GM18519 (cell line): ENCODE results near the gene SLC6A17.

ENCODE experiments used
- ATAC-seq: cut with Tn5 transposase; IDR thresholded peaks from one replicate; pipeline ENCODE4 v1.9.1; 2021; ENCODE audit warnings: mild to moderate bottlenecking, moderate library complexity; ENCODE audit not compliant: unreplicated experiment, low FRiP score

Gene SLC6A17

DNA sequence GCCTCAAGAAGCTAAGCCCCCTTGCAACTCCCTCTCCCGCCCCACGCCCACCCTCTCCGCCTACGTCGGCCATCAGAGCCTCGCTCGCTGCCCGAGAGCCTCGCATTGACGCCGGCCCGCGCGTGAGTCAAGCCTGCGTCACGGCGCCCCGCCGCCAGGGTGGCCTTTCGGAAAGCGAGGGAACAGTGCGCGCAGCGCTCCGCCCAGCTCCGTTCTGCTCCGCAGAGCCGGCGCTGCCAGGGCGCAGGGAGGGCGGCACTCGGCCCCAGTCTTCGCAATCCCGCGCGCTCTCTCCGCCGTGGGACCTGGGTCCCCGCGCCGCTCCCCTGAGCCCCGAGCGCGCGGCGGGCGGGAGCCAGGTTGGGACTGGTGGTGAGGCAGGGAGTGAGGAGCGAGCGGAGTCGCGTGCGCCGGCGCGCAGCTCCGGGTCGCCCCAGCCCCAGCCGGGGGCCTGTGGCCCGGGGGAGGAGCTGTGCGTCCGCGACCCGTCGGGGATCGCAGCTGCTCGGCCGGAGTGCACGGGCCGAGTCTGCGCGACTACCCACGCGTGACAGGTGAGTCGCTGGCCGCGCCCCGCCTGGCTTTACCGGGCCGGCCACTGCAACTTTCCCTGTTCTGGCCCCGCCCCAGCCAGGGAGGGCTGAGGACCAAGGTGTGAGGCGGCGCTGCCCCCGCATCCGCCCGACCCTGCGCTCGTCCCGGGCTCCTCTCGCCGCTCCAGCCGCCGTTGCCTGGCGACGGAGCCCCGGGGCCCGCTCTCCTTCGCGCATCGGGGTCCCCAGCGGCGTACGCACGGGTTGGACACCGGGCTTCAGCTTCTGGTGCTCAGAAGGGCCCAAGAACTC is at the start of gene SLC6A17:
SLC6A17 (plus strand) TSS at position 165 of the 845 bp plus-strand sequence. CDS start 16,436 bp downstream, outside the sequence.
- ATAC-seq = no peak

DNA sequence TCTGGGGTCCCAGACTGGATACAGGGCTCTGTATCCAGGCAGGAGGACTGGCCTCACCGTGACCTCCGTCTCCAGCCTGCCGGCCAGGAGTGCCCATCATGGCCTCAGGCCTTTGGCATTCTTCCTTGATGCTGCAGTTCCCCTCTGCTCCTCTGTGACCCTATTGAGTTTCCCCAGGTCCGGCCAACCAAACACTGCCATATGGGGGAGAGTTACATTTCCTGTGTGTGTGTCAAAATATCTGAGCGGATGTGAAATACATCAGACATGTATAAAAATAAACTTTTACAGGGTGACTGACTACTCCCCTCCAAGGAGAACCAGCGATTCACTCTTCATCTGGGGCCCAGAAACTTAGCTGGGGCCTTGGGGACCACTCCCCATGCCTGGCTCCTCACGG is 48.2 kb upstream of the SLC6A17 start:
- ATAC-seq = no peak

DNA sequence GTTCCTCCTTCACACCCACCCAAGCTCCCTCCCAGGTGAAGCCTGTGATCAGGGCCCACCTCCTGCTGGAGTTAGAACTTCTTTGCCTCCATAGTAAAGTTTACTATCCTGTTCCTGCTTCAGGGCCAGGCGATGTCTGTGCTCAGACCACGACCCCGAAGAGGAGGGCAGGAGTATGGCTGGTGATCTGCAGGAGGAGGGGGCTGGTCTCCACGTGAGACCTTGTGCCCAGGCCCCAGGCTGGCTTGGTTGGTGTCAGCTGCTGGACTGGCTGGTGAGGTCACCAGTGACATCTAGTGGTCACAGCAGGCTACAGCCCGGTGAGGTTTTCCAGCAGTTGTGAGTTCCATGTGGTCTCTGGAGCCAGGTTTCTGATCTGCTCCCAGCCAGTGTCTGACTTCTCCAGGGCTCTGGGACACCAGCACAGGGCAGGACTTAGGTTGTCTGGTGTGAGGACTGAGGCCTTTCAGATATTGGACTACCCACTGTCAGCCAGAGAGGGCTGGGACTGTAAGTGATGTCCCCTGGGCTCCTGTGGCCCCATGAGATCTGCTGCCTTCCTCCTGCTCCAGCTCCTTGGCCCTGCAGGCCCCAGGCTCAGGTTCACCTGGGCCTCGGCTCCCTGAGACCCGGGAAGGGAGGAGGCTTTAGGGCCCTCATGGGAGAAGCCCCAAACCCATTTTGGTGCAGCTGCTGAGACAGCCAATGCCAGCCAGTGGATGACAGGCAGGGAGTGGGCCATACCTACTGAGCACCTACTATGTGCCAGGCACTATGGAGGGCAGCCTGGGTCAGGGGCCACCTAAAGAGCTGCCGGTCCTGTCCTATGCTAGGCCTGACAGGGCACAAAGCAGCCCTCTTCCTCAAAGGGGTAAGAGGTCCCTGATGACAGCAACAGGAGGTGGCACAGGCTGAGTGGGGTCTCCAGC is 44.0 kb upstream of the SLC6A17 start:
- no peak for ATAC-seq

DNA sequence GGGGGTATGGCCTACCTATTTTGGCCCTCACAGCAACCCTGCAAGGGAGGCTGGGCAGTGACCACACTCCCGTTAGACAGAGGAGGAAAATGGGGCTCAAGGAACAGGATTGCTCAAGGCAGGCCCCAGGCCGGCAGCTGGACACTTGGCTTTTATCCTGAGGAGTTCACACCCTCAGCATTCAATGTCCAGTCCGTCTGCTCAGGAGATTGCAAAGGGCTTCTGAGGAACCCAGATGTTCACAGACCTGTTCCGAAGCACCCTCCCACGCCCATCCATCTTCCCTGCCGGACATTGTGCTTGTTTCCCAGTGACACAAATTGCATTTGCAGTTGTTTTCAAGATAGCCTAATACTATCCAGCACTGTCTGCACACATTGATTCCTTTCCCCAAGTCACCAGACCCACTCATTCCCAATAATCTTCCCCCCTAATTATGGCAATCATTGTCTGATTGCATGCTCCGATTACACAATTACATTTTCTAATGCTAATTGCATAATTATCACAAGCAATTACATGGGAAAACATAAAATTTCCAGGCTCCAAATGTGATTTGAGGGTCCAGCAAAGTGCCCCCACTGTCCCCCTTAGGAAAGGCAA is 42.3 kb upstream of the SLC6A17 start:
- ATAC-seq = no peak

DNA sequence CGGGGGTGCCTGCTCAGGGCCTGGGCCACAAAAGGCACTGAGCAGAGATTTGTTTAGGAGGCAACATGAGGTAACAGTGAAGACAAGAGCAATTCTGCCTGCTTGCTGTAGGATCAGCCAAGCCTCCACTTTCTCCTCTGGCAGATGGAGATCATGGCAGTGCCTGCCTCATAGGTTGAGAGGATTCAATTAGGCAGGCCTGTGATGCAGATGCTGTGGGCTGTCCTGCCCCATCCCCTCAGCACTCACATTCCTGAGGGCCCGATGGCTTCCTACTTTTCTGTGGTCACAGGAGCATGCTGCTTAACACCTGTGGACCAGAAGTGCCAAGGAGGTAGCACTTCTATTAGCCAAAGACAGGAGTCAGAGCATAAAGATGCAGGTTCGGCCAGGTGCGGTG is 39.2 kb upstream of the SLC6A17 start:
- no peak for ATAC-seq

DNA sequence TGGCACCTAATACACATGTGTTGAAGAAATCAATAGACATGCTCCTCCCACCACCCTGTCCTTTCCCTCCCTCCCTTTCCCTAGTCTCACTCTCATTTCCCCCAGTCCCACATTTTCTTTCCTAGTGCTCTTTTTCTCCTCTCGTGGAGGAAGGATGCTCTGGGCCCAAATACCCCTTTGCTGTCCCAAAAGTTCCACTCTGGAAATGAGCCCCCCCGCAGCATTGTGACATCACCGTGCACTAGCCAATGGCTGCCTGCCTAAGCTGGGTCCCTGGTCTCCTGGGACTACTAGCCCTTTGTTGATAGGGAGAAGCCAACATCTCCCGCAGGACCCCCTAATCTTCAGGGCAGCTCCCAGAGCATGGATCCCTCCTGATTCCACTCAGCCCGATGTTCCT is 38.2 kb upstream of the SLC6A17 start, which contains the start of gene UBL4B:
UBL4B (plus strand) TSS at position 301 of the 400 bp plus-strand sequence; CDS start at position 393, 92 bp downstream.
- no peak for ATAC-seq

DNA sequence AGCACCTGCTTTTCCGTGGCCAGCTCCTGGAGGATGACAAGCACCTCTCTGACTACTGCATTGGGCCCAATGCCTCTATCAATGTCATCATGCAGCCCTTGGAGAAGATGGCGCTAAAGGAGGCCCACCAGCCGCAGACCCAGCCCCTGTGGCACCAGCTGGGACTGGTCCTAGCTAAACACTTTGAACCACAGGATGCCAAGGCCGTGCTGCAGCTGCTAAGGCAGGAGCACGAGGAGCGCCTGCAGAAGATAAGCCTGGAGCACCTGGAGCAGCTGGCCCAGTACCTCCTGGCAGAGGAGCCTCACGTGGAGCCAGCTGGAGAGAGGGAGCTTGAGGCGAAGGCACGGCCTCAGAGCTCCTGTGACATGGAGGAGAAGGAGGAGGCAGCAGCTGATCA is 37.6 kb upstream of the SLC6A17 start:
- ATAC-seq = no peak

DNA sequence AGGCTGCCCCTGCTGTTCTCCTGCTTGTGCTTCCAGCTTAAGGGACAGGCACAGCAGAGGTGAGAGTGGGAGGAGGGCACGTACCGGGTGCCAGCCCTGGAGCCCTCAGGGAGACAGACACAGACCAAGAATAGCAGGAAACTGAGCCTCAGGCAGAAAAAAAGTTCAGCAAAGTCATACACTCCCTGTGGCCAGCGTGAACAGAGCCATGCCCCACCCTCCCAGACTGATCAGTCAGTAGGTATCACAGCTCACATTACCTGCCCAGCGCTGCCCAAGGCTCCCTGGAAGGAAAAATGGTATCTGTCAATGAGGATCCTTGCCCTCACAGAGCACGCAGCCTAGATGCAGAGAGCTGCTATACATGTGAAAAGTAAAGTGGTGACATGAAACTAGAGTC is 36.7 kb upstream of the SLC6A17 start:
- no peak for ATAC-seq

DNA sequence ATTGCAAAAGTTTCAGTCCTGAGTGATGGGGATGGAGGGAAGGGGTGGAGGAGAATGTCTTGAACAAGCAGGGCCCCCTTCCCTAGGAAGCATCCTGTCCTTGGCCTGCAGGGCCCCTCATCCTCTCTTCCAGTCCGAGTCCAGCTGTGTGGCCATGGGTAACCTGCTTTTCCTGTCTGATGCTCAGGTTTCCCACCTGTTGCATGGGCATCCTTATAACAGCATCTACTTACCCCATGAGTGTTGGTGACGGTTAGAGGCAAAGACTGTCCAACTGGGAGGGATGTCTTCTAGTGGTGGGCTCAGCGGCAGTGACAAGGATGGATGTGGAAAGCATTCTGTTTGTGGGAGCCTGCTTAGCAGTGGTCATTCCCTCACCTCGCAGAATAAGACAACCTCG is 36.1 kb upstream of the SLC6A17 start:
- ATAC-seq = no peak

DNA sequence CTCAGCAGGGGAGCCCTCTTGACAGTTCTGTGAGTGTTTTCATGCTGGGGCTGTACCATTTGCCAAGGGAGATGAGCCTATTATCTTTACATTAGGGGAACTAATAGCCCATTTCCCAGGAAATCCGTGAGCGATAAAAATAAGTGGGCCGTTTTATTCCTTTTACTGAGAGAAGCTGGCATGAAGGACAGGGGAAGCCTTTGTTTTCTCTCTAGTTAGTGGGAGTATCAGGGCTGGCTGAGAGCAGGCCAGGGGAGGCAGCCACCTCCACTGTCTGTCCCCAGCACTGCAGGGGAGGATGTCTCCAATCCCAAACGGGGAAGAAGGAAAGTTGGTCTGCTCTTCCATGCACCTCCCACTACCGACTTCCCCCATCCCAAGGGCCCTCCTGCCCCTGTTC is 35.5 kb upstream of the SLC6A17 start:
- no peak for ATAC-seq

DNA sequence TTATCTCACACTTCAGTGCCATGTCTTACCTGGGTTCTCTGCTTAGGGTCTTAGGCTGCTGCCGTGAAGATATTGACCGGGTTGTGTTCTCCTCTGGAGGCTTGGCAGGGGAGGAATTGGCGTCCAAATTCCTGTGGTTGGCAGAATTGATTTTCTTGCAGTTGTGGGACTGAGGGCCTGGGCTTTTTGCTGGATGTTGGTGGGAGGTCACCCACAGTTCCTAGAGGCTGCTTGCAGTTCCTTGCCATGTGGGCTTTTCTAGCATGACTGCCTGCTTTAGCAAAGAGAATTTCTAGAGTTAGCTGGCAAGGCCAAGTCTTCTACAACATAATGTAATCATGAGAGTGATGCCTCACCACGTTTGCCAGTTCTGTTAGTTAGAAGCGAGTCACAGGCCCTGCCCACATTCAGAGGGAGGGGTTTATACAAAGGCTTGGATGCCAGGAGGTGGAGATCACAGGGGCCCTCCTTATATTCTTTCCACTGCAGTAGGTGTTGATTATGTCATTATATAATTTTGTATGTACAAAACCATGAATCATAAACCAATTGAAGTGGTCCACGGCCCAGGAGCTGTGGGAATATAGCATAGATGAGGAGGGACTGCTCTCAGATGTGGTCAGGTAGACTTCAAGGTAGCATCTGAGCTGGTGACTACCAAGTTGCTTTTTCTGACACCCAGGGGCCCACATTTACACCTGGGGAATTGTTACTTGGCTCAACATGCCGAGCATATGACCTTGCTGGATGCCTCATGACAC is 31.5 kb upstream of the SLC6A17 start:
- no peak for ATAC-seq

DNA sequence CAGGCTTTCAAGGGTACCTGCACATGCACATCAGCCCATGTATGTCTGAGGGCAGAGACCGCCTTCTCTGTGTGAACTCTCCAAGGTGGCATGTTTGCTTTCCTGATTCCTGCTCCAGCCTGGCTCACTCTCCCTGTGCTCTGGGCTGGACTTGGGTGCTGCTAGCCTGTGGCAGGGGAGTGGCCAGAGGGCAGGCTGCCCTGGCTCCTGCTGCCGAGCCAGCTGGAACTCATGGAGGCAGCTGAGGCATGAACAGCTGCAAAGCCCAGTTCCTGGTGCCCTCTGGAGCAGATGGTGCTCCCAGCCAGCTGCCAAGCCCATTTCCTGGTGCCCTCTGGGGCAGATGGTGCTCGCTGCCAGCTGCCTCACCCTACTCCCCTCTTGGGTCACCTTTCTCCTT is 30.5 kb upstream of the SLC6A17 start:
- no peak for ATAC-seq

DNA sequence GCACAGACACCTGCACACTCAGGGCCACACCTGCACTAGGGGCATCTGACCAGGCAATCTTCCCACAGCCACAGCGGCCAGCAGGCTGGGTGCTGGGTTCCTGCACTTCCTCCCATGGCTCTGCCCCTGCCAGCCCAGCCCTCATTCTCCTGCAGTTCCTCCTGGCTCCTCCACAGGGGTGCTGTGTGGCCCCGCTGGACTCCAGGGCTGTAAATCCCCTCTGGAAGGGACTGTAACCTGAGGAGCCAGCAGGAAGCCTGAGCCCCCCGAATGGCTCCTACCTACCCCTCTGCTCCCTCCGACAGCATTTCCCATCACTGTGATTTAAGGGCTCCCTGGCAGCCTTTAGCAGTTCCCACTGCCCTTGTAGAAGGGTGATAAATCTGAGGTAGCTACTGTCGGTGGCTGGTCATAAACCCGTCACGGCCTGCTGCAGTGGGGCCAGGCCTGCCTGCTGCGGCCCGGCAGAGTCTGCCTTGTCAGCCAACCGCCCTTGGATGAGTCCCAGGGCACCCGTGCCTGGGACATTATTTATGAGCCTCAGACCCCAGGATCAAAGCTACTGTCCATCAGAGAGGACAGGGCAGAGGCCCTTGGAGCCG is 29.2 kb upstream of the SLC6A17 start:
- ATAC-seq = no peak

DNA sequence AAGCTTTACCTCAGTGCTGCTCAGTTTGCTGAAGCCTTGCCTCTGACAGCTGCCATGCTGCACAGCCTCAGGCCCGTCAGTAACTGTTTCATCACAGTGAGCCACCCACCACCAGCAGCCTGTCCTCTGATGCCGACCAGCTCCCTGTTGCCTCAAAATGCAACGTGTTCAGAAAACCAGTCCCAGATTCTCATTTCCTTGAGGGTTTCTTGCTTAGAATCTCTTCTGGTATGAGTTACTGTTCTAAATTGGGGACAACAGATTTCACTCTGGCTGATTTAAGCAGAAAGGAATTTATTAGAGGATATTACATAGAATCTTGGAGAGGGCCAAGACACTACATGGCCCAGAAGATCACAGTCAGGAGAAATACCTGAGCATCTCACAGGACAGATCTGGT is 27.1 kb upstream of the SLC6A17 start:
- no peak for ATAC-seq

DNA sequence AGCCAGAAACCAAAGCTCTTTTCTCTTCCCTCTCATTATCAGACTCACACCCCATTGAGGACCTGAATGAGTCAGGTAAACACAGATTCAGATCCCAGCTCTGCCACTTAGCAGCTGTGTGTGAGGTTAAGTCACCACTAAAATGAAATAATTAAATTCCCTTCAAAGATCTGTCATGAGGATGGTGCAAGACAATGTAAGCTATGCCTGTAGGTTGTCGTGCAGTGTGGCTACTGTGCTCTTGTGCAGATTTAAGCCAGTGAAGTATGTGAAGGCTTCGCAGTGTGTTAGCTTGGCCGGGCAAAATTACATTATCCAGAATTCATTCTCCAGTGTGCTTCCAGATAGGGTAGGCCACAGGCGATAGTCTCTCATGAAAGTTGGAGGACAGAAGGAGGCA is 24.5 kb upstream of the SLC6A17 start:
- no peak for ATAC-seq

DNA sequence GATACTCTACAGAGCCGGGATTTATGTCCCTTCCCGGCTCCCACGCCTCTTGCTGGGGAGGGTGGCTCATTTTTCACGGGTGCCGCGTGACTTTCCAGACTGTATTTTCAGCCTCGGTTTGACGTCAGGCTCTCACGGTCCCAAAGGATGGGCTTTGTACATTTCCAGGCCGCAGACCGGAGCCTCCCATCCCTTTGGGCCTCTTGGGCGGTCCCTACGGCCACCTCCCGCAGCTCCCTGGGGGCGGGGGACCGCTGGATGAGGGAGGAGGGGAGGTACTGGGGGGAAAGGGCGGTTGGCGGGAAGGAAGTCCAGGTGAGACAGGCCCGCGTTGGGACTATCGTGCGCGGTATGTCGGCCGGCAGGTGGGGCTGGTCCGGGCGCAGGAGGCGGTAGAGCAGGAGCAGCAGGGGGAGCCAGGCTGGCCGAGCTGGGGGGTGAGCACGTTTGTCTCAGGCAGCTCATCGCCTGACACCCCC is 20.1 kb upstream of the SLC6A17 start:
- no peak for ATAC-seq

DNA sequence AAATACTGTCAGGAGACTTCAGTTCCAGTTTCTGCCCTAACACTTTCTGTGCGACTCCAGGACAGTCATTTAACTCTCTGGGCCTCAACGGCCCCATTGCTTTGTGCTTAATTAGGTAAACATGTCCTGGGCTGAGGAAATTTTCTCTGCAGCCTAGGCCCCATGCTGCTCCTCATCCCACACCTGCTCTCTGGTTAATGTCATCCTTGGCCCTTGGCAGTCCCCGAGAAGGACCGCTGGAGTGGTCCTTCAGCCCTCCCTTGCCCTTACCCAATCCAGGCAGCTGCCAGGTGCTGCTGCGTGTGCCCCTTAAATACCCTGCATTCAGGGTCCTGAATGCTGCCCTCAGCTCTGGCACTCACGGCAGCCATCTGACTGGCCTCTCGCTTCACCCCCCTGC is 19.3 kb upstream of the SLC6A17 start:
- no peak for ATAC-seq

DNA sequence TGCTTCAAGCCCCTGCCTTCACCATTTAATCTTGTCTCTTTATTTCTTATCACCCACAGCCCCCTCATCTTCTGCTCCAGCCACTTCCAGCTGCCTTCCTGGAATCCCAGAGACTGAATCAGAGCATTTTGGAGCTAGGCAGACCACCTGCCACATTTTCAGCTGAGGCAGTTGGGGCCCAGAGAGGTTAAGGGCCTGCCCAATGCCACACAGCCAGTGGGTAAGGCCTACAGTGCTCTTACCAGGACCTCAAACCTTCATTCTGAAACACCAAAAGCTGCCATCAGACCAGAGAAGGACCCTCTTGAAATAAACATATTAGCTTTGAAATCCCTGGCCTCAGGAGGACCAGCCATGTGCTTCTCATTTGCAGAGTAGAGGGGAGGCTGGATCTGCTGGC is 17.6 kb upstream of the SLC6A17 start:
- ATAC-seq = no peak

DNA sequence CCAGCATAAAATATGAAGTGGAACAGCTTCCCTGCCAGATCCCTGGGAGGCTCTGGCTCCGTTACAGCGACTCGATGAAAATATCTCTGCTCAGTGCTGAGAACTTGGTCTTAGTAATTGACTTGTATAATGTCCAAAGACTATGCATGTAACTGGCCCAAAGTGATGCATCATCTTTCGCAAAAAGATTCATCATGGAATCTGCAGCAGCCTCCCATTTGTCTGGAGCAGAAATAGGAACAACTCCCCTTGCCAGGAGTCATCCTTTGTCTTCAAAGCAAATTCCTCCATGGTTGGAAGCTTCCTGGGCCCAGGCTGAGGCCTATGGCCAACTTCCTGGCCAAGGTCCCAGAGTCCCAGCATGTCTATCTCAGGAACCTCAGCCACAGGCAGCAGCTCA is 16.9 kb upstream of the SLC6A17 start:
- ATAC-seq = no peak
